GM12875 (cell line): Measurements from ENCODE around the gene RGS13.

Experiments
- H3K4me3 ChIP-seq: one replicate; pipeline ENCODE4 v1.5.1; 2011; ENCODE audit warnings: low read depth, low read length, control low read depth
- TF ChIP-seq, protein P1 (sequence below): IDR thresholded peaks from 2 replicates; pipeline ENCODE4 v1.5.1; 2011; ENCODE audit warnings: low read depth, mild to moderate bottlenecking, control low read depth, inconsistent platforms, low read length, moderate library complexity, borderline replicate concordance; ENCODE audit not compliant: insufficient read depth

RGS13 gene

GRCh38 chr1:192626366-192627179 lies 9.4 kb upstream of the RGS13 start:
- TF ChIP-seq, protein P1, sequence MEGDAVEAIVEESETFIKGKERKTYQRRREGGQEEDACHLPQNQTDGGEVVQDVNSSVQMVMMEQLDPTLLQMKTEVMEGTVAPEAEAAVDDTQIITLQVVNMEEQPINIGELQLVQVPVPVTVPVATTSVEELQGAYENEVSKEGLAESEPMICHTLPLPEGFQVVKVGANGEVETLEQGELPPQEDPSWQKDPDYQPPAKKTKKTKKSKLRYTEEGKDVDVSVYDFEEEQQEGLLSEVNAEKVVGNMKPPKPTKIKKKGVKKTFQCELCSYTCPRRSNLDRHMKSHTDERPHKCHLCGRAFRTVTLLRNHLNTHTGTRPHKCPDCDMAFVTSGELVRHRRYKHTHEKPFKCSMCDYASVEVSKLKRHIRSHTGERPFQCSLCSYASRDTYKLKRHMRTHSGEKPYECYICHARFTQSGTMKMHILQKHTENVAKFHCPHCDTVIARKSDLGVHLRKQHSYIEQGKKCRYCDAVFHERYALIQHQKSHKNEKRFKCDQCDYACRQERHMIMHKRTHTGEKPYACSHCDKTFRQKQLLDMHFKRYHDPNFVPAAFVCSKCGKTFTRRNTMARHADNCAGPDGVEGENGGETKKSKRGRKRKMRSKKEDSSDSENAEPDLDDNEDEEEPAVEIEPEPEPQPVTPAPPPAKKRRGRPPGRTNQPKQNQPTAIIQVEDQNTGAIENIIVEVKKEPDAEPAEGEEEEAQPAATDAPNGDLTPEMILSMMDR: no peak
- H3K4me3 ChIP-seq: no peak overlapping the region

DNA sequence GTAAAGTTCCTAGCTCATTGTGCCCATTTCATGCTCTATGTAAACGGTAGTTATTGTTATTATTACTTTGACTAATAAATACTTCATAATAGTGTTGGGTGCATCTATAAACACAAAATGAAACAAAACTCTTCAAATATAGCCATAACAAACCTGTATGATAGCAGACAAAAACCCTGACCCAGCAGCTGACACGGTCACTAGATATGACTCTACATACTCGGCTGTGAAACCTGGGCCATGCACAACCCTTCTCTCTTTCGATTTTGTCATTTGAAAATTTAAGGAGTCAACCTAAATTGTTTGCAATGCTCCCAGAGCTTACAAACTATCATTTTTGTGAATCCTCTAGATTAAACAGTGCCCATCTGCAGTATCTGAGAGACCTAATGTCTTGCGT lies 8.0 kb upstream of the RGS13 start:
- H3K4me3 ChIP-seq: no peak overlapping the region
- TF ChIP-seq, protein P1: no peak

GRCh38 chr1:192628396-192629057 lies 7.4 kb upstream of the RGS13 start:
- no peak overlapping the region for H3K4me3 ChIP-seq

GRCh38 chr1:192629612-192630011 lies 6.3 kb upstream of the RGS13 start:
- no peak overlapping the region for H3K4me3 ChIP-seq
- TF ChIP-seq, protein P1: no peak

More at GRCh38 chr1:192628396-192629057, 7.4 kb upstream of the RGS13 start:
- TF ChIP-seq, protein P1: no peak

DNA sequence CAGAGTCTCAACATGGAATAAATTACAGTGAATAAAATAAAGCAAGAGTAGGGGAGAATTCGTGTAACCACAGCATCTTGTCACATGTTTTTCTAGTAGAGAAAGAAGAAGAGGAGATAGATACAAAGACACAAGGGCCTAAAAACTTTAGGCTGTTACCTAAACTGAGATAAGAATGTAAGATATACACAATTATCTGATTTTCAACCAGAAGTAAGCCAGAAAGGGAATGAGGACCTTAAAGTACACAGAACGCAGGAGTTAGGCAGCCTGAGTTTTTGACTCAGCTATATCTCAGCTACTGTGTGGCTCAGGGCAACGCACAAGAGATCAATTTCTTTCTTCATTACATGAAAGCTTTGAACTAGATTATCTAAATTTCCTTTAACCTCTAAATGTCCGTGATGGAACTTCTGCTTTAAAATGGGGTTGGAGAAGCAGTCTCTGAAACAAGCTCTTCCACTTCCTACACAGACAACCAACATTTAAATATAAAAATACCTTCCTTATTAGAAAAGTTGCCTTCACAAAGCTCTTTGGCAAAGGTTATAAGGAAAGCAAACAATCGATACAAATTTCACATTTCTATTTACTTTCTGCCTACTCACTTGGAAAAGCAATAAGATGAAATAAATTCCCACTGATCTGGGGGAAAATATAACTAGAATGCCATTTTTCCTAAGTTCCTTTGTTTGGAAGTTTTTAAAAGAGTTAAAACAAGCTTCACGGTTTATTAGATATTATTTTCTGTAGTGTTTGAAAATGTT lies 5.2 kb upstream of the RGS13 start:
- no peak overlapping the region for H3K4me3 ChIP-seq
- TF ChIP-seq, protein P1: no peak

DNA sequence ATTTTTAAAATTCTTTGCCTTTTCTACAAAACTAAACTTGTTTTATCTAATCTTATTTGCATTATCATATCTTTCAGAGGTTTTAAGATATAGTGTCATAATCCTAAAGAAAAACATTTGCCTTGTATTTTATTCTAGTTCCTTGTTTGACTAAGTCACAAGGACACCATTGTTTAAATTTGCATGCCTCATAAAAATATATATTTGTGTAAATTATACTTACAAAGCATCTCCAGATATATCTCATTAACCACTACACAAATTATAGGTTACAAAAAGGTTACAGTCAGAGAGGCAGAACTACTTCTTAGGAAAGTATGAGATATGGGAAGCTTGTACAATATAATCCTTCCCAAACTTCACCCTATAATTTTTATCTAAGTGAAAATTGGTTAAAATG lies 4.2 kb upstream of the RGS13 start:
- H3K4me3 ChIP-seq: no peak overlapping the region
- TF ChIP-seq, protein P1: no peak

GRCh38 chr1:192632188-192632587 lies 3.8 kb upstream of the RGS13 start:
- no peak overlapping the region for H3K4me3 ChIP-seq
- TF ChIP-seq, protein P1: no peak
